B cell (primary cell): ENCODE data around the gene PLEKHH3. TPM values are rescaled to one million over a fixed set of nuclear protein-coding genes. Genes with fewer than 3 reads are reported as not detected.

ENCODE experiments used
- ATAC-seq: fragments of 200-7000 bp; cut with Tn5 transposase; one replicate; pipeline ENCODE4 v1.10.0; 2021; ENCODE audit warnings: low read depth, mild to moderate bottlenecking, moderate number of reproducible peaks, moderate library complexity
- CTCF ChIA-PET: fragments of 350-600 bp; sonication (Branson Sonifier 250); formaldehyde crosslinking; loops from one replicate; lab custom pipeline; 2021; ENCODE audit warnings: antibody characterized with exemption, inconsistent platforms; lab: Charles Lee
- POLR2A ChIA-PET: fragments of 350-600 bp; sonication (Branson Sonifier 250); formaldehyde crosslinking; loops from one replicate; lab custom pipeline; 2021; ENCODE audit warnings: antibody characterized with exemption; lab: Charles Lee
- DNase-seq: peaks from one replicate; pipeline ENCODE4 v3.0.0; 2013
- H2AFZ ChIP-seq: 2 replicates; pipeline ENCODE4 v1.6.1; 2012; ENCODE audit warnings: mild to moderate bottlenecking, low read depth, low read length; ENCODE audit not compliant: insufficient read depth, poor library complexity, severe bottlenecking
- H3K27ac ChIP-seq, 2 donors: 1 replicate in 1 of 2; 2 replicates in 1 of 2; pipeline ENCODE4 v1.5.1; 2012 to 2013; ENCODE audit warnings: low read length in 2 of 2, mild to moderate bottlenecking in 2 of 2, moderate library complexity in 1 of 2
- H3K27me3 ChIP-seq, 4 experiments: fragments of 200-600 bp in 1 of 4; sonication (generic) in 1 of 4; replicated peaks in 1 of 4; 1 replicate in 2 of 4; 2 replicates in 2 of 4; pipeline versions ENCODE4 v1.6.1 to v1.7.0; 2013 to 2016; ENCODE audit warnings: low read length in 3 of 4, mild to moderate bottlenecking in 2 of 4, mixed read lengths in 1 of 4, moderate library complexity in 1 of 4; ENCODE audit not compliant: insufficient read depth in 4 of 4, control insufficient read depth in 3 of 4; ENCODE audit errors: control extremely low read depth in 1 of 4
- H3K36me3 ChIP-seq, 2 experiments: replicated peaks in 1 of 2; 1 replicate in 1 of 2; 2 replicates in 1 of 2; pipeline versions ENCODE4 v1.6.1 to v1.7.1; 2013; ENCODE audit warnings: low read length in 1 of 2; ENCODE audit not compliant: insufficient read depth in 2 of 2, control insufficient read depth in 1 of 2; ENCODE audit errors: control extremely low read depth in 1 of 2, extremely low read depth in 1 of 2
- H3K4me1 ChIP-seq, 2 donors: fragments of 200-600 bp in 1 of 2; sonication (generic) in 1 of 2; 1 replicate in 1 of 2; 2 replicates in 1 of 2; pipeline versions ENCODE4 v1.5.1 to v1.6.1; 2013 to 2017; ENCODE audit warnings: low read length in 2 of 2; ENCODE audit not compliant: control insufficient read depth in 2 of 2, insufficient read depth in 2 of 2
- H3K4me2 ChIP-seq: replicated peaks from 2 replicates; pipeline ENCODE3; 2012; ENCODE audit warnings: mild to moderate bottlenecking, low read depth, low read length; ENCODE audit not compliant: poor library complexity, severe bottlenecking
- H3K4me3 ChIP-seq, 5 experiments: fragments of 200-600 bp in 1 of 5; sonication (generic) in 1 of 5; 1 replicate in 3 of 5; 2 replicates in 2 of 5; pipeline versions ENCODE4 v1.5.1 to v1.7.0; 2011 to 2016; ENCODE audit warnings: low read length in 4 of 5, mild to moderate bottlenecking in 4 of 5, low read depth in 2 of 5, control low read depth in 1 of 5, moderate library complexity in 1 of 5; ENCODE audit not compliant: insufficient read depth in 1 of 5; ENCODE audit errors: control extremely low read depth in 1 of 5, extremely low read depth in 1 of 5
- H3K79me2 ChIP-seq: fragments of 200-600 bp; sonication (generic); one replicate; pipeline ENCODE4 v1.6.0; 2016; ENCODE audit warnings: low read length; ENCODE audit not compliant: control insufficient read depth, insufficient read depth
- H3K9ac ChIP-seq: fragments of 200-600 bp; sonication (generic); 2 replicates; pipeline ENCODE4 v1.6.1; 2017; ENCODE audit warnings: mild to moderate bottlenecking, low read length, moderate library complexity
- H3K9me3 ChIP-seq, 3 donors: one replicate each; pipeline versions ENCODE4 v1.6.1 to v1.7.1; 2013; ENCODE audit warnings: low read length in 2 of 3; ENCODE audit not compliant: control insufficient read depth in 2 of 3, insufficient read depth in 1 of 3; ENCODE audit errors: control extremely low read depth in 1 of 3
- H4K20me1 ChIP-seq: 2 replicates; pipeline ENCODE4 v1.6.0; 2012; ENCODE audit warnings: mild to moderate bottlenecking, low read length; ENCODE audit not compliant: insufficient read depth, control insufficient read depth, poor library complexity, severe bottlenecking
- H3K27ac Mint-ChIP-seq: one replicate; pipeline ENCODE4 v1.8.0; 2021; ENCODE audit warnings: mixed read lengths
- H3K27me3 Mint-ChIP-seq: one replicate; pipeline ENCODE4 v1.8.0; 2021; ENCODE audit warnings: mixed read lengths
- H3K4me1 Mint-ChIP-seq: one replicate; pipeline ENCODE4 v1.8.0; 2021; ENCODE audit warnings: mixed read lengths
- H3K4me3 Mint-ChIP-seq: one replicate; pipeline ENCODE4 v1.8.0; 2021; ENCODE audit warnings: mixed read lengths
- H3K9me3 Mint-ChIP-seq: one replicate; pipeline ENCODE4 v1.8.0; 2022; ENCODE audit warnings: mixed read lengths; ENCODE audit not compliant: insufficient read depth
- CTCF ChIP-seq: fragments of 200-600 bp; IDR thresholded peaks from one replicate; pipeline ENCODE4 v1.8.0; 2022; ENCODE audit warnings: antibody characterized with exemption, mild to moderate bottlenecking
- EZH2 ChIP-seq: IDR thresholded peaks from 2 replicates; pipeline ENCODE4 v1.6.1; 2012; ENCODE audit warnings: borderline replicate concordance, low read depth, mild to moderate bottlenecking, moderate library complexity, low read length; ENCODE audit not compliant: insufficient read depth, poor library complexity, severe bottlenecking
- WGBS: methylation state at CpG from one replicate; pipeline ENCODE4 v1.1.5; 2013; ENCODE audit warnings: missing lambda C conversion rate; ENCODE audit not compliant: insufficient coverage; 5-methylcytosine and 5-hydroxymethylcytosine counted together
- intact Hi-C: fragments of 100-400 bp; cut with micrococcal nuclease; formaldehyde crosslinking; loops from one replicate; pipeline ENCODE4 v1.10.0; 2022
- polyA plus RNA-seq: library from polyadenylated mRNA; depleted of rRNA; stranded (reverse); fragments of >200 nt; gene quantifications from 2 replicates; pipeline ENCODE4 v1.2.3, GENCODE V29; 2012
- total RNA-seq, 2 donors: library from RNA; stranded (reverse); fragments of 120-200 nt in 1 of 2; gene quantifications; 1 replicate in 1 of 2; 2 replicates in 1 of 2; pipeline versions ENCODE4 v1.2.3 to v1.2.4, GENCODE V29; 2013 to 2022

The PLEKHH3 gene
- total and polyA plus RNA-seq, 2 donors (not counting 1 experiment from before 2014, with no cell fraction given), result 0.44 to 0.67 TPM

DNA sequence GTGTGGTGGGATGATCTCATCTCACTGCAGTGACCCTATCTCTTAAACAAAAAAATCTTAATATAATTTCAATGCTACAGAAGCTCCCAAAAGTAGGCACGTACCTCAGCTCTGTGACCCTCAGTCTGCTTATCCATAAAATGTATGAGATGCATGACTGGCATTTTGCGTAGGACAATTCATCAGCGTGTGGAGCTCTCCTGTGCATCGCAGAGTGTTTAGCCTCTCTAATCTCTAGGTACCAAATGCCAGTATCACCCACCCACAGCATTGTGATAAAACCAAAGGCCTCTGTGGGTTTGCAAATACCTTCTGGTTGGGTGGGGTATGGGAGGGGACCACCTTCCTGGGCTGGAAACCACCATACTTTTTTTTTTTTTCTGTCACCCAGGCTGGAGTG is 36.7 kb downstream of the PLEKHH3 start:
- Histone ChIP-seq H3K27me3 (peaks cover 0 to 13% (median 0%) of the 10 kb centered on the region in 4 experiments), H3K79me2 (no peaks in the 10 kb centered on the region), H3K36me3 (no peaks in the 10 kb centered on the region), H3K9ac (no peak overlapping the region), H3K27ac (no peak overlapping the region), H3K4me3 (no peak overlapping the region), H2AFZ (no peak overlapping the region), H3K4me2 (no peak overlapping the region), H4K20me1 (no peaks in the 10 kb centered on the region), H3K9me3 (no peaks in the 10 kb centered on the region), H3K4me1 (no peaks in the 10 kb centered on the region)
- Mint-ChIP-seq H3K27me3 (peaks cover 8% of the 10 kb centered on the region), H3K27ac (no peak overlapping the region), H3K4me1 (no peaks in the 10 kb centered on the region), H3K4me3 (no peak overlapping the region), H3K9me3 (no peaks in the 10 kb centered on the region)
- DNase-seq (no peak), ATAC-seq (no peak)
- intact Hi-C loops, result no loop called here
- POLR2A ChIA-PET, result no interaction called here
- 100% methylated on average over 1 of the region's 4 CpGs for WGBS
- TF ChIP-seq EZH2 (no peak), CTCF (no peak)
- CTCF ChIA-PET, result no interaction called here

DNA sequence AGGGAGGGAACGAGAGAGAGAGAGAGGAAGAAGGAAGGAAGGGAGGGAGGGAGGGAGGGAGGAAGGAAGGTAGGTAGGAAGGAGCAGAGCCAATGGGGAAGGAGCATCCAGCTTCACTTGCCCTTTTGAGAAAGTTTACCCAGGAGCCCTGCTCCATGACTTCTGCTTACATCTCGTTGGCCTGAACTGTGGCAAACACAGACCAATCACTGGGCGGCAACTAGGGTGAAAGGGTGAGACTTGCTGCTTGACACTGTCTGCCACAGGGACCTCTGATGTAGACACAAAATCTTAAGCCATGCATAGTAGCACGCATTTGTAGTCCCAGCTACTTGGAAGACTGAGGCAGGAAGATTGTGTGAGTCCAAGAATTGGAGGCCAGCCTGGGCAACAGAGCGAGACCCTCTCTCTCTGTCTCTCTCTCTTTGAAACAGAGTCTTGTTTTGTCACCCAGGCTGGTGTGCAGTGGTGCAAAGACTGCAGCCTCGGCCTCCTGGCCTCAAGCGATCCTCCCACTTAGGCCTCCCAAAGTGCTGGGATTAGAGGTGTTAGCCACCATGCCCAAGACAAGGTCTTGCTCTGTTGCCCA is 37.2 kb downstream of the PLEKHH3 start:
- H4K20me1 ChIP-seq, result no peaks in the 10 kb centered on the region
- WGBS, result 84% methylated on average over 6 of the region's 7 CpGs
- ChIA-PET CTCF (no interaction called here), POLR2A (no interaction called here)
- TF ChIP-seq EZH2 (no peak), CTCF (no peak)
- H3K4me1 ChIP-seq, result no peaks in the 10 kb centered on the region
- ATAC-seq (no peak), DNase-seq (no peak)
- H3K36me3 ChIP-seq, result no peaks in the 10 kb centered on the region
- Mint-ChIP-seq H3K4me1 (no peaks in the 10 kb centered on the region), H3K4me3 (no peak overlapping the region), H3K27ac (no peak overlapping the region), H3K27me3 (peaks cover 8% of the 10 kb centered on the region), H3K9me3 (no peaks in the 10 kb centered on the region)
- no peak overlapping the region for H3K4me2 ChIP-seq
- no peak overlapping the region for H3K9ac ChIP-seq
- no peak overlapping the region for H3K27ac ChIP-seq
- no peak overlapping the region for H2AFZ ChIP-seq
- no peak overlapping the region for H3K4me3 ChIP-seq
- H3K79me2 ChIP-seq, result no peaks in the 10 kb centered on the region
- peaks cover 0 to 13% (median 0%) of the 10 kb centered on the region in 4 experiments for H3K27me3 ChIP-seq
- intact Hi-C loops, result no loop called here
- H3K9me3 ChIP-seq, result no peaks in the 10 kb centered on the region
